Suprapubic skin (tissue), 4 donors: Measurements from ENCODE around the gene POU2AF2. TPM values are rescaled to one million over a fixed set of nuclear protein-coding genes. Genes with fewer than 3 reads are reported as not detected.

Experiments
- DNase-seq, 2 donors: peaks; one replicate each; pipeline ENCODE4 v3.0.0-alpha.2; 2019; ENCODE audit warnings: low spot score in 2 of 2
- H3K27ac ChIP-seq: fragments of 200-600 bp; sonication (generic); one replicate; pipeline ENCODE4 v1.5.1; 2019
- H3K27me3 ChIP-seq: fragments of 200-600 bp; sonication (generic); one replicate; pipeline ENCODE4 v1.5.1; 2019
- H3K36me3 ChIP-seq: fragments of 200-600 bp; sonication (generic); one replicate; pipeline ENCODE4 v1.5.1; 2019
- H3K4me1 ChIP-seq: fragments of 200-600 bp; sonication (generic); one replicate; pipeline ENCODE4 v1.5.1; 2019
- H3K4me3 ChIP-seq: fragments of 200-600 bp; sonication (generic); one replicate; pipeline ENCODE4 v1.5.1; 2019; ENCODE audit warnings: mild to moderate bottlenecking
- H3K9me3 ChIP-seq: fragments of 200-600 bp; sonication (generic); one replicate; pipeline ENCODE4 v1.5.1; 2019
- EP300 ChIP-seq: sonication (generic); formaldehyde crosslinking; IDR thresholded peaks from one replicate; pipeline ENCODE4 v1.6.1; 2017; ENCODE audit warnings: antibody characterized with exemption
- POLR2A ChIP-seq, 2 donors: fragments of 450-650 bp; IDR thresholded peaks; one replicate each; pipeline ENCODE4 v1.6.1; 2017; ENCODE audit warnings: antibody characterized with exemption in 2 of 2, mild to moderate bottlenecking in 2 of 2, moderate library complexity in 2 of 2
- POLR2AphosphoS5 ChIP-seq, 3 donors: sonication (generic); formaldehyde crosslinking; IDR thresholded peaks; one replicate each; pipeline ENCODE4 v1.6.1; 2017; ENCODE audit warnings: antibody characterized with exemption in 3 of 3
- WGBS: methylation state at CpG from one replicate; pipeline ENCODE4 v1.1.5; 2018; 5-methylcytosine and 5-hydroxymethylcytosine counted together
- total RNA-seq, 4 donors: library from RNA; depleted of rRNA; stranded (reverse); fragments of >200 nt; gene quantifications; one replicate each; pipeline ENCODE4 v1.1.0, GENCODE V29; 2016
- TF ChIP-seq, protein P1 (sequence below), 2 donors: fragments of 200-600 bp in 1 of 2; fragments of 450-650 bp in 1 of 2; sonication (generic) in 1 of 2; IDR thresholded peaks; one replicate each; pipeline ENCODE4 v1.5.1; 2016 to 2019; ENCODE audit warnings: antibody characterized with exemption in 2 of 2, mild to moderate bottlenecking in 1 of 2, moderate library complexity in 1 of 2

The POU2AF2 gene
- total RNA-seq, 4 donors from 2014 or later: not detected

DNA sequence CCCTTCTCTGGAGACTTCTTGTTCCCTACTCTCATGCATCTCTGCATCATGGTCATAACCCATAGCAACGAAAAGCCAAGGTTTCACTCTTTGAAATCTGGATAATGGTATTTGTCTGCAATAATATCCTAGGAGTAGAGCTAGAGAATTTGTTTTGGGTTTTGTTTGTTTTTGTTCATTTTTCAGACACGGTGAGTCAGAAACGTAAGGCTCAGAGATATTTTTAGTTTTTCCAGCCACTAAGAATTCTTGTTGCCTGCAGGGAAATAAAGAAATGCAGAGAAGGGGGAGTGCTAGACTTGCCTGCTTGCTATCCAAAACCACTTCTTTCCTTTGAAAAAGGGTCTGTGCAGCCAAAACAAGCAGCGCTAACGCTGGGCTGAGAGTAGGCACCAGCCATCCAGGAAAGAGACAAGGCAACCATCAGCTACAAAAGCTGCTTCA is 78.8 kb downstream of the POU2AF2 start:
- 19% methylated on average over 5 of the region's 5 CpGs for WGBS
- Histone ChIP-seq H3K9me3 (no peaks in the 10 kb centered on the region), H3K27ac (no peak overlapping the region), H3K36me3 (no peaks in the 10 kb centered on the region), H3K4me3 (no peak overlapping the region), H3K4me1 (peaks cover 28% of the 10 kb centered on the region), H3K27me3 (peaks cover 2% of the 10 kb centered on the region)
- DNase-seq: no peak
- TF ChIP-seq POLR2A (IDR thresholded peaks at IDR 0.05): no peak
- TF ChIP-seq POLR2AphosphoS5 (IDR thresholded peaks at IDR 0.05): no peak
- TF ChIP-seq, protein P1, sequence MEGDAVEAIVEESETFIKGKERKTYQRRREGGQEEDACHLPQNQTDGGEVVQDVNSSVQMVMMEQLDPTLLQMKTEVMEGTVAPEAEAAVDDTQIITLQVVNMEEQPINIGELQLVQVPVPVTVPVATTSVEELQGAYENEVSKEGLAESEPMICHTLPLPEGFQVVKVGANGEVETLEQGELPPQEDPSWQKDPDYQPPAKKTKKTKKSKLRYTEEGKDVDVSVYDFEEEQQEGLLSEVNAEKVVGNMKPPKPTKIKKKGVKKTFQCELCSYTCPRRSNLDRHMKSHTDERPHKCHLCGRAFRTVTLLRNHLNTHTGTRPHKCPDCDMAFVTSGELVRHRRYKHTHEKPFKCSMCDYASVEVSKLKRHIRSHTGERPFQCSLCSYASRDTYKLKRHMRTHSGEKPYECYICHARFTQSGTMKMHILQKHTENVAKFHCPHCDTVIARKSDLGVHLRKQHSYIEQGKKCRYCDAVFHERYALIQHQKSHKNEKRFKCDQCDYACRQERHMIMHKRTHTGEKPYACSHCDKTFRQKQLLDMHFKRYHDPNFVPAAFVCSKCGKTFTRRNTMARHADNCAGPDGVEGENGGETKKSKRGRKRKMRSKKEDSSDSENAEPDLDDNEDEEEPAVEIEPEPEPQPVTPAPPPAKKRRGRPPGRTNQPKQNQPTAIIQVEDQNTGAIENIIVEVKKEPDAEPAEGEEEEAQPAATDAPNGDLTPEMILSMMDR (IDR thresholded peaks at IDR 0.05): no peak
- TF ChIP-seq EP300: no peak

DNA sequence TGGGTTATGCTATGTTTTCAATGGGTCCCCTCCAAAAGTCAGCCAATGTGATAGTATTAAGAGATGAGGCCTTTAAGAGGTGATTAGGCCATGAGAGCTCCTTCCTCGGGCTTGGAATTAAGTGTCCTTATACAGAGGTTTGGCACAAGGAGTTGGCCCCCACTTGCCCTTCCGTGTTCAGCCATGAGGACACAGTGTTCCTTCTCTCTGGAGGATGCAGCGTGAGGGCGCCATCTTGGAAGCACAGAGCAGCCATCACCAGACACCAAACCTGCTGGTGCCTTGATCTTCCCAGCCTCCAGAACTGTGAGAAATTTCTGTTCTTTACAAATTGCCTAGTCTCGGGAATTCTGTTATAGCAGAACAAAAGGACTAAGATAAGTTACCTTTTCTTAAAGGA is 79.7 kb downstream of the POU2AF2 start:
- H3K27me3 ChIP-seq: no peaks in the 10 kb centered on the region
- no peaks in the 10 kb centered on the region for H3K36me3 ChIP-seq
- DNase-seq: no peak
- H3K4me3 ChIP-seq: no peak overlapping the region
- 91% methylated on average over 5 of the region's 5 CpGs for WGBS
- TF ChIP-seq POLR2A (IDR thresholded peaks at IDR 0.05): no peak
- TF ChIP-seq POLR2AphosphoS5 (IDR thresholded peaks at IDR 0.05): no peak
- TF ChIP-seq EP300: no peak
- TF ChIP-seq, protein P1 (IDR thresholded peaks at IDR 0.05): no peak
- no peaks in the 10 kb centered on the region for H3K9me3 ChIP-seq
- H3K27ac ChIP-seq: no peak overlapping the region
- peaks cover 37% of the 10 kb centered on the region for H3K4me1 ChIP-seq

DNA sequence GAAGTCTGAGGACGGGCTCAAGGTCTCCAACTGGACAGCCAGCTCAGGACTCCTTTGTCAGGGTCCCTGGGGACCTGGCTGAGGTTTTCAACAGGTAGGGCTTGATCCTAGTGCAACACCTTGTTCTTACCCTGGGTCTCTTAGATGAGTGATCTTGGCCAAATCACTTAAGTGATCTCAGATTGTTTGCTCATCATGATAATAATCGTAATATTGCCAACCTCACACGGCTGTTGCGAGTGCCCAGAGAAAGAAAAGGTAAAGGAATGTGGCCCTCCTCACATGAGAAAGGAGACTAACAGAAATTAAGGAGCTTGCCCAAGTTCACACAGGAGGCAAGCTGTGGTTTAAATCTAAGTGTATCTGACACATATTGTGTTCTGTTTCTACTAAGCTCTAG is 81.3 kb downstream of the POU2AF2 start:
- H3K4me1 ChIP-seq: peaks cover 45% of the 10 kb centered on the region
- H3K9me3 ChIP-seq: no peaks in the 10 kb centered on the region
- no peak overlapping the region for H3K27ac ChIP-seq
- no peak for DNase-seq
- 83% methylated on average over 4 of the region's 4 CpGs for WGBS
- H3K27me3 ChIP-seq: no peaks in the 10 kb centered on the region
- TF ChIP-seq POLR2A (IDR thresholded peaks at IDR 0.05) (no peak), EP300 (no peak), POLR2AphosphoS5 (IDR thresholded peaks at IDR 0.05) (no peak)
- TF ChIP-seq, protein P1 (IDR thresholded peaks at IDR 0.05): no peak
- H3K36me3 ChIP-seq: no peaks in the 10 kb centered on the region
- H3K4me3 ChIP-seq: no peak overlapping the region

- DNase-seq: no peak
- Histone ChIP-seq H3K9me3 (no peaks in the 10 kb centered on the region), H3K27me3 (no peaks in the 10 kb centered on the region), H3K4me3 (no peak overlapping the region), H3K4me1 (peaks cover 45% of the 10 kb centered on the region), H3K27ac (no peak overlapping the region), H3K36me3 (no peaks in the 10 kb centered on the region)
- WGBS: 63% methylated on average over 7 of the region's 8 CpGs
- no peak for TF ChIP-seq POLR2A (IDR thresholded peaks at IDR 0.05)
- TF ChIP-seq, protein P1 (IDR thresholded peaks at IDR 0.05): no peak
- TF ChIP-seq EP300: no peak
- TF ChIP-seq POLR2AphosphoS5 (IDR thresholded peaks at IDR 0.05): no peak
These were observed 82.5 kb downstream of the POU2AF2 start for GRCh38 chr11:111327908-111328624.

GRCh38 chr11:111329306-111330204 is 84.0 kb downstream of the POU2AF2 start:
- no peak for DNase-seq
- H3K4me1 ChIP-seq: peaks cover 43% of the 10 kb centered on the region
- WGBS: 48% methylated on average over 7 of the region's 7 CpGs

More at GRCh38 chr11:111329306-111330204, 84.0 kb downstream of the POU2AF2 start:
- H3K9me3 ChIP-seq: no peaks in the 10 kb centered on the region
- no peaks in the 10 kb centered on the region for H3K36me3 ChIP-seq
- no peak overlapping the region for H3K4me3 ChIP-seq
- TF ChIP-seq POLR2A (IDR thresholded peaks at IDR 0.05) (no peak), EP300 (no peak), POLR2AphosphoS5 (IDR thresholded peaks at IDR 0.05) (no peak)
- TF ChIP-seq, protein P1 (IDR thresholded peaks at IDR 0.05): no peak
- H3K27me3 ChIP-seq: no peaks in the 10 kb centered on the region
- no peak overlapping the region for H3K27ac ChIP-seq
